Natural killer cell (primary cell): ENCODE results near the gene TTC21A. TPM values are rescaled to one million over a fixed set of nuclear protein-coding genes. Genes with fewer than 3 reads are reported as not detected.

Experiments
- ATAC-seq, 3 donors: fragments of 150-1000 bp in 2 of 3; fragments of 200-7000 bp in 1 of 3; cut with Tn5 transposase; 1 replicate in 1 of 3; 2 replicates in 2 of 3; pipeline ENCODE4 v1.10.0; 2021; ENCODE audit warnings: mild to moderate bottlenecking in 2 of 3, moderate library complexity in 2 of 3
- DNase-seq, 2 donors: peaks; one replicate each; pipeline versions ENCODE4 v3.0.0 to v3.0.0-alpha.2; 2013 to 2021; ENCODE audit warnings: mixed read lengths in 1 of 2
- H3K27ac ChIP-seq: one replicate; pipeline ENCODE4 v1.5.1; 2013; ENCODE audit warnings: mild to moderate bottlenecking, low read length
- H3K27me3 ChIP-seq: one replicate; pipeline ENCODE4 v1.6.1; 2013; ENCODE audit warnings: low read length; ENCODE audit not compliant: control insufficient read depth, insufficient read depth
- H3K36me3 ChIP-seq: one replicate; pipeline ENCODE4 v1.6.1; 2013; ENCODE audit warnings: low read length; ENCODE audit not compliant: control insufficient read depth, insufficient read depth
- H3K4me1 ChIP-seq: one replicate; pipeline ENCODE4 v1.6.1; 2013; ENCODE audit warnings: low read length; ENCODE audit not compliant: control insufficient read depth, insufficient read depth
- H3K4me3 ChIP-seq: one replicate; pipeline ENCODE4 v1.5.1; 2013; ENCODE audit warnings: low read length
- H3K9me3 ChIP-seq: one replicate; pipeline ENCODE4 v1.6.1; 2013; ENCODE audit warnings: low read length; ENCODE audit not compliant: control insufficient read depth, insufficient read depth
- H3K27ac Mint-ChIP-seq, 2 donors: one replicate each; pipeline ENCODE4 v1.8.0; 2022; ENCODE audit warnings: mild to moderate bottlenecking in 2 of 2, mixed read lengths in 2 of 2, moderate library complexity in 1 of 2
- H3K27me3 Mint-ChIP-seq, 2 donors: one replicate each; pipeline ENCODE4 v1.8.0; 2022; ENCODE audit warnings: low read depth in 2 of 2, mixed read lengths in 2 of 2
- H3K36me3 Mint-ChIP-seq: one replicate; pipeline ENCODE4 v1.8.0; 2022; ENCODE audit warnings: mixed read lengths
- H3K4me1 Mint-ChIP-seq, 2 donors: one replicate each; pipeline ENCODE4 v1.8.0; 2022; ENCODE audit warnings: mixed read lengths in 2 of 2
- H3K4me3 Mint-ChIP-seq: one replicate; pipeline ENCODE4 v1.8.0; 2022; ENCODE audit warnings: mild to moderate bottlenecking, moderate library complexity, mixed read lengths
- H3K9me3 Mint-ChIP-seq, 2 donors: one replicate each; pipeline ENCODE4 v1.8.0; 2022; ENCODE audit warnings: mixed read lengths in 2 of 2
- CTCF ChIP-seq: fragments of 200-600 bp; IDR thresholded peaks from one replicate; pipeline ENCODE4 v1.8.0; 2022; ENCODE audit warnings: antibody characterized with exemption
- WGBS: methylation state at CpG from one replicate; pipeline ENCODE4 v1.1.7; 2013; ENCODE audit warnings: missing lambda C conversion rate; ENCODE audit not compliant: insufficient coverage; 5-methylcytosine and 5-hydroxymethylcytosine counted together
- intact Hi-C: fragments of 100-400 bp; cut with micrococcal nuclease; formaldehyde crosslinking; loops from one replicate; pipeline ENCODE4 v1.14.2; 2022
- total RNA-seq, 4 donors: library from RNA; stranded (reverse); fragments of 120-200 nt in 1 of 4; gene quantifications; one replicate each; pipeline versions ENCODE4 v1.2.3 to v1.2.4, GENCODE V29; 2013 to 2022

The TTC21A gene
- total RNA-seq, 3 donors from 2014 or later (not counting 1 experiment from before 2014, with no cell fraction given), result 2.1 to 3.9 (median 2.4) TPM

- Mint-ChIP-seq H3K36me3 (no peaks in the 10 kb centered on the region), H3K27ac (no peak overlapping the region), H3K9me3 (no peaks in the 10 kb centered on the region), H3K27me3 (peaks cover 3 to 10% of the 10 kb centered on the region in 2 donors), H3K4me3 (no peak overlapping the region), H3K4me1 (peaks cover 0 to 6% of the 10 kb centered on the region in 2 donors)
- Histone ChIP-seq H3K27me3 (no peaks in the 10 kb centered on the region), H3K4me1 (peaks cover 6% of the 10 kb centered on the region), H3K9me3 (no peaks in the 10 kb centered on the region), H3K4me3 (no peak overlapping the region), H3K36me3 (no peaks in the 10 kb centered on the region), H3K27ac (no peak overlapping the region)
- ATAC-seq (no peak), DNase-seq (no peak)
- TF ChIP-seq CTCF, result no peak
- 96% methylated on average over 4 of the region's 5 CpGs for WGBS
- intact Hi-C loops, result no loop called here
Observed at GRCh38 chr3:39158148-39158715, 50.8 kb downstream of the TTC21A start.

GRCh38 chr3:39164414-39164813, 56.9 kb downstream of the TTC21A start:
- H3K4me1 ChIP-seq, result no peaks in the 10 kb centered on the region
- ATAC-seq (no peak), DNase-seq (no peak)
- Mint-ChIP-seq H3K4me1 (no peaks in the 10 kb centered on the region), H3K4me3 (no peak overlapping the region), H3K27me3 (peaks cover 14 to 16% of the 10 kb centered on the region in 2 donors), H3K36me3 (no peaks in the 10 kb centered on the region), H3K27ac (no peak overlapping the region), H3K9me3 (no peaks in the 10 kb centered on the region)
- H3K4me3 ChIP-seq, result no peak overlapping the region
- H3K27ac ChIP-seq, result no peak overlapping the region
- intact Hi-C loops, result no loop called here
- WGBS, result 82% methylated on average over 2 of the region's 3 CpGs
- H3K27me3 ChIP-seq, result no peaks in the 10 kb centered on the region
- no peaks in the 10 kb centered on the region for H3K36me3 ChIP-seq
- no peak for TF ChIP-seq CTCF
- no peaks in the 10 kb centered on the region for H3K9me3 ChIP-seq

- no peak for TF ChIP-seq CTCF
- Histone ChIP-seq H3K27ac (no peak overlapping the region), H3K4me1 (no peaks in the 10 kb centered on the region), H3K9me3 (no peaks in the 10 kb centered on the region), H3K4me3 (no peak overlapping the region), H3K36me3 (no peaks in the 10 kb centered on the region), H3K27me3 (no peaks in the 10 kb centered on the region)
- no peak for ATAC-seq
- Mint-ChIP-seq H3K9me3 (no peaks in the 10 kb centered on the region), H3K4me1 (no peaks in the 10 kb centered on the region), H3K27ac (no peak overlapping the region), H3K36me3 (no peaks in the 10 kb centered on the region), H3K27me3 (peaks cover 14 to 16% of the 10 kb centered on the region in 2 donors), H3K4me3 (no peak overlapping the region)
- no peak for DNase-seq
- 100% methylated on average over 1 of the region's 1 CpG for WGBS
- intact Hi-C loops, result no loop called here
Observed at GRCh38 chr3:39165518-39165917, 58.0 kb downstream of the TTC21A start.

- Histone ChIP-seq H3K4me3 (no peak overlapping the region), H3K27me3 (no peaks in the 10 kb centered on the region), H3K4me1 (no peaks in the 10 kb centered on the region), H3K27ac (no peak overlapping the region), H3K36me3 (no peaks in the 10 kb centered on the region), H3K9me3 (no peaks in the 10 kb centered on the region)
- Mint-ChIP-seq H3K9me3 (no peaks in the 10 kb centered on the region), H3K4me3 (no peak overlapping the region), H3K27ac (no peak overlapping the region), H3K27me3 (peaks cover 14 to 16% of the 10 kb centered on the region in 2 donors), H3K36me3 (no peaks in the 10 kb centered on the region), H3K4me1 (no peaks in the 10 kb centered on the region)
- TF ChIP-seq CTCF, result no peak
- intact Hi-C loops, result no loop called here
- WGBS, result 77% methylated on average over 2 of the region's 3 CpGs
- ATAC-seq (no peak), DNase-seq (peak in 1 of 2 donors; percentile 31)
Observed at GRCh38 chr3:39166134-39166710, 58.7 kb downstream of the TTC21A start.
